Neural progenitor cell (in vitro differentiated cells): ENCODE results near the gene PDPR. TPM values are rescaled to one million over a fixed set of nuclear protein-coding genes. Genes with fewer than 3 reads are reported as not detected.
"Not testable (repeated sequence)": the region's sequence is repeated elsewhere in the genome, so short reads cannot be mapped to it uniquely, and the experiment has no call there.

Experiments used
- DNase-seq: peaks from one replicate; pipeline ENCODE4 v3.0.0-alpha.2; 2016; ENCODE audit warnings: low spot score
- H2AFZ ChIP-seq: fragments of 200-600 bp; sonication (generic); replicated peaks from 2 replicates; pipeline ENCODE4 v1.6.1; 2016; ENCODE audit warnings: antibody characterized with exemption
- H3F3A ChIP-seq: fragments of 200-600 bp; sonication (generic); 2 replicates; pipeline ENCODE4 v1.6.1; 2016; ENCODE audit warnings: antibody characterized with exemption, low read depth
- H3K27ac ChIP-seq: fragments of 200-600 bp; sonication (generic); 2 replicates; pipeline ENCODE4 v1.5.1; 2016; ENCODE audit warnings: mild to moderate bottlenecking
- H3K27me3 ChIP-seq: fragments of 200-600 bp; sonication (generic); 2 replicates; pipeline ENCODE4 v1.6.1; 2016; ENCODE audit warnings: mild to moderate bottlenecking, moderate library complexity
- H3K36me3 ChIP-seq: fragments of 200-600 bp; sonication (generic); 2 replicates; pipeline ENCODE4 v1.5.1; 2016
- H3K4me1 ChIP-seq: fragments of 200-600 bp; sonication (generic); 2 replicates; pipeline ENCODE4 v1.6.1; 2016; ENCODE audit warnings: mixed run types
- H3K4me2 ChIP-seq: fragments of 200-600 bp; sonication (generic); 2 replicates; pipeline ENCODE4 v1.6.1; 2016
- H3K4me3 ChIP-seq: fragments of 200-600 bp; sonication (generic); 2 replicates; pipeline ENCODE4 v1.5.1; 2016
- H3K79me2 ChIP-seq: fragments of 200-600 bp; sonication (generic); 2 replicates; pipeline ENCODE4 v1.6.1; 2016; ENCODE audit warnings: low read depth
- H3K9ac ChIP-seq: fragments of 200-600 bp; sonication (generic); 2 replicates; pipeline ENCODE4 v1.6.1; 2016
- H3K9me3 ChIP-seq: fragments of 200-600 bp; sonication (generic); 2 replicates; pipeline ENCODE4 v1.5.1; 2016; ENCODE audit warnings: low read depth
- H4K20me1 ChIP-seq: fragments of 200-600 bp; sonication (generic); 2 replicates; pipeline ENCODE4 v1.6.1; 2016; ENCODE audit warnings: low read depth
- H3K27ac Mint-ChIP-seq: 3 replicates; pipeline ENCODE4 v1.8.0; 2021; ENCODE audit warnings: mixed read lengths
- H3K27me3 Mint-ChIP-seq: 2 replicates; pipeline ENCODE4 v1.8.0; 2022; ENCODE audit warnings: low read depth, mild to moderate bottlenecking, inconsistent platforms, moderate library complexity, mixed read lengths; ENCODE audit not compliant: insufficient read depth
- H3K36me3 Mint-ChIP-seq: 3 replicates; pipeline ENCODE4 v1.8.0; 2021; ENCODE audit warnings: mixed read lengths
- H3K4me1 Mint-ChIP-seq: 3 replicates; pipeline ENCODE4 v1.8.0; 2021; ENCODE audit warnings: mixed read lengths
- H3K4me3 Mint-ChIP-seq: 3 replicates; pipeline ENCODE4 v1.8.0; 2021; ENCODE audit warnings: mild to moderate bottlenecking, moderate library complexity, mixed read lengths
- H3K9me3 Mint-ChIP-seq: 3 replicates; pipeline ENCODE4 v1.8.0; 2020; ENCODE audit warnings: mixed read lengths
- EZH2 ChIP-seq: fragments of 200-600 bp; sonication (generic); IDR thresholded peaks from 2 replicates; pipeline ENCODE4 v1.6.1; 2017; ENCODE audit warnings: antibody characterized with exemption, mild to moderate bottlenecking, moderate library complexity
- EZH2phosphoT487 ChIP-seq: fragments of 200-600 bp; sonication (generic); IDR thresholded peaks from 2 replicates; pipeline ENCODE4 v1.6.1; 2017; ENCODE audit warnings: antibody characterized with exemption
- total RNA-seq: library from RNA; depleted of rRNA; stranded (reverse); fragments of >200 nt; gene quantifications from 2 replicates; pipeline ENCODE4 v1.2.3, GENCODE V29; 2015; ENCODE audit warnings: low replicate concordance
- TF ChIP-seq, protein P1 (sequence below): fragments of 200-600 bp; sonication (generic); IDR thresholded peaks from 2 replicates; pipeline ENCODE4 v1.5.1; 2017; ENCODE audit warnings: antibody characterized with exemption, mild to moderate bottlenecking

The PDPR gene
- total RNA-seq, 1 donor from 2014 or later, result 19.5 TPM

DNA sequence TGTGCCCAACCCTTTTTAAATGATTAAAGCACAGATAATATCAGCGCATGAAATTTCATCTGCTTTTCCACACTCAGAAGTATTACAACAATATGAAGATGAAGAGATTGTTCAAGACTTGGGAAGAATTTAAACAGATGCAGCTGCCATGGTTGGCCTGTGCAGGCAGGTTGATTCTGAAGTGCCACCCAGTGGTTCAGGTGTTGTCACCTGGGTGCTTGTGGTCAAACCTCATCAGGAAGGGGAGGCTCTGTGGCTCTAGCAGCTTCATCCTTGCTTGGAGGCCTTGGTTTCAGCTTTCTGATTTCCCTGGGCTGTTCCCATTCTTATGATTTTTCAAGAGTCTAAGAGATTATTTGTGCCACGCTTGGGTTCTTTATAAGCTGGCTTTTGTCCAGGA lies 37.3 kb downstream of the PDPR start:
- peaks cover 36% of the 10 kb centered on the region for H3K36me3 Mint-ChIP-seq
- no peak for TF ChIP-seq EZH2
- TF ChIP-seq EZH2phosphoT487, result no peak
- TF ChIP-seq, protein P1, sequence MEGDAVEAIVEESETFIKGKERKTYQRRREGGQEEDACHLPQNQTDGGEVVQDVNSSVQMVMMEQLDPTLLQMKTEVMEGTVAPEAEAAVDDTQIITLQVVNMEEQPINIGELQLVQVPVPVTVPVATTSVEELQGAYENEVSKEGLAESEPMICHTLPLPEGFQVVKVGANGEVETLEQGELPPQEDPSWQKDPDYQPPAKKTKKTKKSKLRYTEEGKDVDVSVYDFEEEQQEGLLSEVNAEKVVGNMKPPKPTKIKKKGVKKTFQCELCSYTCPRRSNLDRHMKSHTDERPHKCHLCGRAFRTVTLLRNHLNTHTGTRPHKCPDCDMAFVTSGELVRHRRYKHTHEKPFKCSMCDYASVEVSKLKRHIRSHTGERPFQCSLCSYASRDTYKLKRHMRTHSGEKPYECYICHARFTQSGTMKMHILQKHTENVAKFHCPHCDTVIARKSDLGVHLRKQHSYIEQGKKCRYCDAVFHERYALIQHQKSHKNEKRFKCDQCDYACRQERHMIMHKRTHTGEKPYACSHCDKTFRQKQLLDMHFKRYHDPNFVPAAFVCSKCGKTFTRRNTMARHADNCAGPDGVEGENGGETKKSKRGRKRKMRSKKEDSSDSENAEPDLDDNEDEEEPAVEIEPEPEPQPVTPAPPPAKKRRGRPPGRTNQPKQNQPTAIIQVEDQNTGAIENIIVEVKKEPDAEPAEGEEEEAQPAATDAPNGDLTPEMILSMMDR, result no peak

GRCh38 chr16:70151941-70152509 lies 37.9 kb downstream of the PDPR start:
- H3K9me3 Mint-ChIP-seq, result no peaks in the 10 kb centered on the region
- Histone ChIP-seq H3K27me3 (no peaks in the 10 kb centered on the region), H3K9ac (no peak overlapping the region), H2AFZ (no peak overlapping the region), H3K27ac (no peak overlapping the region), H3K4me2 (no peak overlapping the region), H3K9me3 (no peaks in the 10 kb centered on the region), H3K79me2 (no peaks in the 10 kb centered on the region), H4K20me1 (peaks cover 9% of the 10 kb centered on the region), H3K4me3 (no peak overlapping the region), H3F3A (no peaks in the 10 kb centered on the region), H3K4me1 (no peaks in the 10 kb centered on the region), H3K36me3 (peaks cover 4% of the 10 kb centered on the region)
- TF ChIP-seq, protein P1, result no peak
- no peak for TF ChIP-seq EZH2phosphoT487
- TF ChIP-seq EZH2, result no peak
- H3K4me3 Mint-ChIP-seq, result no peak overlapping the region
- H3K27ac Mint-ChIP-seq, result no peak overlapping the region
- H3K36me3 Mint-ChIP-seq, result peaks cover 43% of the 10 kb centered on the region
- no peaks in the 10 kb centered on the region for H3K4me1 Mint-ChIP-seq
- no peaks in the 10 kb centered on the region for H3K27me3 Mint-ChIP-seq
- DNase-seq, result no peak

More for the DNA sequence above, 37.3 kb downstream of the PDPR start:
- H3K4me3 ChIP-seq, result no peak overlapping the region
- H3K27me3 ChIP-seq, result no peaks in the 10 kb centered on the region
- no peak overlapping the region for H3K27ac Mint-ChIP-seq
- no peak overlapping the region for H3K4me3 Mint-ChIP-seq
- no peak overlapping the region for H3K9ac ChIP-seq
- H3K9me3 Mint-ChIP-seq, result no peaks in the 10 kb centered on the region
- H3K9me3 ChIP-seq, result no peaks in the 10 kb centered on the region
- no peak overlapping the region for H2AFZ ChIP-seq
- no peak for DNase-seq
- no peak overlapping the region for H3K4me2 ChIP-seq
- H4K20me1 ChIP-seq, result peaks cover 9% of the 10 kb centered on the region
- H3K27me3 Mint-ChIP-seq, result no peaks in the 10 kb centered on the region
- no peak overlapping the region for H3K27ac ChIP-seq
- no peaks in the 10 kb centered on the region for H3K79me2 ChIP-seq
- no peaks in the 10 kb centered on the region for H3F3A ChIP-seq
- H3K36me3 ChIP-seq, result peaks cover 4% of the 10 kb centered on the region
- no peaks in the 10 kb centered on the region for H3K4me1 ChIP-seq
- H3K4me1 Mint-ChIP-seq, result no peaks in the 10 kb centered on the region

- DNase-seq, result no peak
- Histone ChIP-seq H4K20me1 (peaks cover 9% of the 10 kb centered on the region), H3K36me3 (peaks cover 4% of the 10 kb centered on the region), H3K4me3 (no peak overlapping the region), H3K79me2 (no peaks in the 10 kb centered on the region), H3K9ac (no peak overlapping the region), H3K27ac (no peak overlapping the region), H3K27me3 (no peaks in the 10 kb centered on the region), H3F3A (no peaks in the 10 kb centered on the region), H3K4me2 (no peak overlapping the region), H3K9me3 (no peaks in the 10 kb centered on the region), H3K4me1 (no peaks in the 10 kb centered on the region), H2AFZ (no peak overlapping the region)
- no peaks in the 10 kb centered on the region for H3K4me1 Mint-ChIP-seq
- no peaks in the 10 kb centered on the region for H3K9me3 Mint-ChIP-seq
- no peak overlapping the region for H3K4me3 Mint-ChIP-seq
- H3K36me3 Mint-ChIP-seq, result peaks cover 47% of the 10 kb centered on the region
- H3K27ac Mint-ChIP-seq, result peak overlapping the region; percentile 58
- no peak for TF ChIP-seq EZH2phosphoT487
- TF ChIP-seq, protein P1, result no peak
- no peak for TF ChIP-seq EZH2
- H3K27me3 Mint-ChIP-seq, result no peaks in the 10 kb centered on the region
Observed at GRCh38 chr16:70152578-70153302, 38.6 kb downstream of the PDPR start.

DNA sequence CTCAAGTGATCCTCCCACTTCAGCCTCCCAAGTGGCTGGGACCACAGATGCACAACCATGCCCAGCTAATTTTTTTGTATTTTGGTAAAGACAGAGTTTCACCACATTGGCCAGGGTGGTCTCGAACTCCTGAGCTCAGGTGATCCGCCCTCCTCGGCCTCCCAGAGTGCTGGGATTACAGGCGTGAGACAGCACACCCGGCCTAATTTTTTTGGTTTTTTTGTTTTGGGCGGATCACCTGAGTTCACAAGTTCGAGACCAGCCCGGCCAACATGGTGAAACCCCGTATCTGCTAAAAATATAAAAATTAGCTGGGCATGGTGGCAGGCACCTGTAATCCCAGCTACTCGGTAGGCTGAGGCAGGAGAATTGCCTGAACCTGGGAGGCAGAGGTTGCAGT lies 40.6 kb downstream of the PDPR start:
- H3K36me3 Mint-ChIP-seq, result peaks cover 37% of the 10 kb centered on the region
- not testable (repeated sequence) for H3K4me3 Mint-ChIP-seq, H3K4me1 Mint-ChIP-seq, H3K36me3 ChIP-seq, H3K27me3 ChIP-seq, H3K27ac Mint-ChIP-seq, H2AFZ ChIP-seq, H3K27ac ChIP-seq, DNase-seq, H3K4me2 ChIP-seq, H3K9ac ChIP-seq, H3K27me3 Mint-ChIP-seq, H3K9me3 Mint-ChIP-seq, H3K4me1 ChIP-seq, H3F3A ChIP-seq, H3K4me3 ChIP-seq, H3K9me3 ChIP-seq, H3K79me2 ChIP-seq, H4K20me1 ChIP-seq
